Jurkat, Clone E6-1 (cell line): ENCODE results near the gene SMARCA2.
"Not testable (repeated sequence)": the region's sequence is repeated elsewhere in the genome, so short reads cannot be mapped to it uniquely, and the experiment has no call there.

Source experiments
- DNase-seq: peaks from one replicate; pipeline ENCODE4 v3.0.0-alpha.2; 2011; ENCODE audit warnings: low read depth, low spot score
- H3K4me3 ChIP-seq: 2 replicates; pipeline ENCODE4 v1.5.1; 2011; ENCODE audit warnings: mild to moderate bottlenecking, low read length, control low read depth, moderate library complexity

The SMARCA2 gene

GRCh38 chr9:2126331-2126803, 111.2 kb downstream of the SMARCA2 start:
- no peak overlapping the region for H3K4me3 ChIP-seq
- DNase-seq, result no peak

- DNase-seq, result no peak
- H3K4me3 ChIP-seq, result no peak overlapping the region
These were observed 112.3 kb downstream of the SMARCA2 start for GRCh38 chr9:2127486-2127885.

- no peak for DNase-seq
- H3K4me3 ChIP-seq, result no peak overlapping the region
These were observed 113.0 kb downstream of the SMARCA2 start for GRCh38 chr9:2128141-2128540.

- no peak for DNase-seq
- H3K4me3 ChIP-seq, result no peak overlapping the region
These were observed 113.5 kb downstream of the SMARCA2 start for GRCh38 chr9:2128618-2129017.

- H3K4me3 ChIP-seq, result no peak overlapping the region
- DNase-seq, result no peak
These were observed 115.8 kb downstream of the SMARCA2 start for GRCh38 chr9:2130941-2131340.

GRCh38 chr9:2132484-2133082, 117.4 kb downstream of the SMARCA2 start:
- peak; percentile 11 for DNase-seq
- H3K4me3 ChIP-seq, result no peak overlapping the region

GRCh38 chr9:2134391-2134790, 119.2 kb downstream of the SMARCA2 start:
- DNase-seq, result no peak

GRCh38 chr9:2138646-2139045, 123.5 kb downstream of the SMARCA2 start:
- DNase-seq, result no peak
- no peak overlapping the region for H3K4me3 ChIP-seq

More at GRCh38 chr9:2134391-2134790, 119.2 kb downstream of the SMARCA2 start:
- H3K4me3 ChIP-seq, result no peak overlapping the region

- no peak overlapping the region for H3K4me3 ChIP-seq
- no peak for DNase-seq
These were observed 125.6 kb downstream of the SMARCA2 start for GRCh38 chr9:2140600-2141223.

- H3K4me3 ChIP-seq, result no peak overlapping the region
- DNase-seq, result no peak
These were observed 127.1 kb downstream of the SMARCA2 start for GRCh38 chr9:2142212-2142611.

- no peak for DNase-seq
- H3K4me3 ChIP-seq, result no peak overlapping the region
These were observed 129.5 kb downstream of the SMARCA2 start for GRCh38 chr9:2144619-2145018.

- DNase-seq, result no peak
- H3K4me3 ChIP-seq, result no peak overlapping the region
These were observed 130.6 kb downstream of the SMARCA2 start for GRCh38 chr9:2145746-2146145.

- DNase-seq, H3K4me3 ChIP-seq: not testable (repeated sequence)
These were observed 131.6 kb downstream of the SMARCA2 start for GRCh38 chr9:2146700-2147099.

- H3K4me3 ChIP-seq, result no peak overlapping the region
- DNase-seq, result no peak
These were observed 135.2 kb downstream of the SMARCA2 start for GRCh38 chr9:2150338-2150737.

- no peak for DNase-seq
- no peak overlapping the region for H3K4me3 ChIP-seq
These were observed 136.0 kb downstream of the SMARCA2 start for GRCh38 chr9:2151171-2151570.

- no peak for DNase-seq
- H3K4me3 ChIP-seq, result no peak overlapping the region
These were observed 138.0 kb downstream of the SMARCA2 start for GRCh38 chr9:2152966-2153629.

- H3K4me3 ChIP-seq, result no peak overlapping the region
- DNase-seq, result no peak
These were observed 138.6 kb downstream of the SMARCA2 start for GRCh38 chr9:2153630-2154217.

GRCh38 chr9:2154731-2155130, 139.6 kb downstream of the SMARCA2 start:
- H3K4me3 ChIP-seq, result no peak overlapping the region
- DNase-seq, result no peak

GRCh38 chr9:2155966-2156365, 140.8 kb downstream of the SMARCA2 start:
- no peak for DNase-seq
- H3K4me3 ChIP-seq, result no peak overlapping the region
